Mesenchymal stem cell (in vitro differentiated cells and primary cell): ENCODE results near the gene CHST12.

Source experiments
- DNase-seq: peaks from one replicate; pipeline ENCODE4 v3.0.0-alpha.2; 2013
- H2AFZ ChIP-seq: one replicate; pipeline ENCODE4 v1.6.1; 2013; ENCODE audit warnings: low read depth, mild to moderate bottlenecking, control low read depth, inconsistent platforms, low read length, moderate library complexity
- H2AK5ac ChIP-seq: 2 replicates; pipeline ENCODE4 v1.6.1; 2013; ENCODE audit warnings: low read length, moderate library complexity, mild to moderate bottlenecking, inconsistent platforms; ENCODE audit not compliant: severe bottlenecking
- H2BK120ac ChIP-seq: one replicate; pipeline ENCODE4 v1.6.1; 2013; ENCODE audit warnings: low read depth, mild to moderate bottlenecking, inconsistent platforms, low read length, moderate library complexity
- H2BK12ac ChIP-seq, 2 experiments: one replicate each; pipeline ENCODE4 v1.6.1; 2013; ENCODE audit warnings: inconsistent platforms in 2 of 2, low read length in 2 of 2, mild to moderate bottlenecking in 2 of 2, moderate library complexity in 2 of 2, control low read depth in 1 of 2
- H2BK15ac ChIP-seq: one replicate; pipeline ENCODE4 v1.6.1; 2013; ENCODE audit warnings: mild to moderate bottlenecking, low read depth, inconsistent platforms; ENCODE audit not compliant: poor library complexity, severe bottlenecking
- H2BK5ac ChIP-seq: 2 replicates; pipeline ENCODE4 v1.6.1; 2013; ENCODE audit warnings: low read depth, mild to moderate bottlenecking, low read length, control low read depth, inconsistent platforms; ENCODE audit not compliant: poor library complexity, severe bottlenecking
- H3K14ac ChIP-seq, 2 experiments: one replicate each; pipeline ENCODE4 v1.6.1; 2013; ENCODE audit warnings: inconsistent platforms in 2 of 2, low read length in 2 of 2, control low read depth in 1 of 2, mild to moderate bottlenecking in 1 of 2, moderate library complexity in 1 of 2
- H3K18ac ChIP-seq, 2 experiments: one replicate each; pipeline ENCODE4 v1.6.1; 2013; ENCODE audit warnings: inconsistent platforms in 2 of 2, low read length in 2 of 2, control low read depth in 1 of 2, low read depth in 1 of 2, mild to moderate bottlenecking in 1 of 2
- H3K23ac ChIP-seq, 2 experiments: one replicate each; pipeline ENCODE4 v1.6.1; 2013; ENCODE audit warnings: inconsistent platforms in 2 of 2, low read length in 2 of 2, mild to moderate bottlenecking in 2 of 2, moderate library complexity in 2 of 2, control low read depth in 1 of 2
- H3K27ac ChIP-seq: 2 replicates; pipeline ENCODE4 v1.5.1; 2013; ENCODE audit warnings: mild to moderate bottlenecking, moderate library complexity, low read length, control low read depth, inconsistent platforms; ENCODE audit not compliant: poor library complexity, severe bottlenecking
- H3K27me3 ChIP-seq, 2 experiments: 2 replicates each; pipeline versions ENCODE4 v1.6.1 to v1.7.0; 2013; ENCODE audit warnings: low read length in 2 of 2, mild to moderate bottlenecking in 2 of 2, moderate library complexity in 2 of 2, control low read depth in 1 of 2, inconsistent platforms in 1 of 2; ENCODE audit not compliant: control insufficient read depth in 1 of 2, insufficient read depth in 1 of 2
- H3K36me3 ChIP-seq, 2 experiments: 2 replicates each; pipeline versions ENCODE4 v1.6.1 to v1.7.0; 2013; ENCODE audit warnings: low read length in 2 of 2, control low read depth in 1 of 2, inconsistent platforms in 1 of 2, low read depth in 1 of 2, mild to moderate bottlenecking in 1 of 2; ENCODE audit not compliant: insufficient read depth in 2 of 2, control insufficient read depth in 1 of 2
- H3K4ac ChIP-seq, 2 experiments: one replicate each; pipeline ENCODE4 v1.6.1; 2013; ENCODE audit warnings: inconsistent platforms in 2 of 2, low read length in 2 of 2, mild to moderate bottlenecking in 2 of 2, moderate library complexity in 2 of 2, control low read depth in 1 of 2, low read depth in 1 of 2
- H3K4me1 ChIP-seq: 2 replicates; pipeline ENCODE4 v1.6.1; 2013; ENCODE audit warnings: low read depth, low read length, control low read depth; ENCODE audit not compliant: control insufficient read depth, insufficient read depth
- H3K4me2 ChIP-seq: 2 replicates; pipeline ENCODE4 v1.6.1; 2013; ENCODE audit warnings: low read length, mild to moderate bottlenecking, inconsistent platforms; ENCODE audit not compliant: poor library complexity, severe bottlenecking
- H3K4me3 ChIP-seq, 2 experiments: 2 replicates each; pipeline versions ENCODE4 v1.5.1 to v1.7.0; 2013; ENCODE audit warnings: low read length in 2 of 2, mild to moderate bottlenecking in 2 of 2, control low read depth in 1 of 2, low read depth in 1 of 2; ENCODE audit not compliant: insufficient read depth in 1 of 2
- H3K79me1 ChIP-seq: replicated peaks from 2 replicates; pipeline ENCODE4 v1.6.1; 2013; ENCODE audit warnings: mild to moderate bottlenecking, control low read depth, low read length, inconsistent platforms; ENCODE audit not compliant: poor library complexity, severe bottlenecking
- H3K9ac ChIP-seq: 2 replicates; pipeline ENCODE4 v1.7.0; 2013; ENCODE audit warnings: mild to moderate bottlenecking, low read length, moderate library complexity
- H3K9me3 ChIP-seq: 2 replicates; pipeline ENCODE4 v1.7.0; 2013; ENCODE audit warnings: mild to moderate bottlenecking, low read length; ENCODE audit not compliant: control insufficient read depth
- H4K8ac ChIP-seq: one replicate; pipeline ENCODE4 v1.6.1; 2013; ENCODE audit warnings: inconsistent platforms, mild to moderate bottlenecking, low read length, moderate library complexity
- H4K91ac ChIP-seq: one replicate; pipeline ENCODE4 v1.6.1; 2013; ENCODE audit warnings: mild to moderate bottlenecking, low read length, inconsistent platforms
- WGBS: methylation state at CpG from one replicate; pipeline ENCODE4 v1.1.7; 2013; ENCODE audit warnings: mixed read lengths; 5-methylcytosine and 5-hydroxymethylcytosine counted together

Gene CHST12

GRCh38 chr7:2398506-2398905 is 4.9 kb upstream of the CHST12 start:
- H3K79me1 ChIP-seq = no peaks in the 10 kb centered on the region
- peak overlapping the region; percentile 0 to 23 for H2BK12ac ChIP-seq
- peak overlapping the region; percentile 61 for H4K91ac ChIP-seq
- no peak for DNase-seq
- H4K8ac ChIP-seq = no peak overlapping the region
- no peak overlapping the region for H2BK15ac ChIP-seq
- no peak overlapping the region for H2BK120ac ChIP-seq
- H3K9me3 ChIP-seq = no peaks in the 10 kb centered on the region
- no peak overlapping the region for H3K4me3 ChIP-seq
- no peak overlapping the region for H3K9ac ChIP-seq
- peaks cover 16% of the 10 kb centered on the region for H3K4me1 ChIP-seq
- no peak overlapping the region for H2AFZ ChIP-seq
- H3K14ac ChIP-seq = no peak overlapping the region
- WGBS = 80% methylated on average over 2 of the region's 4 CpGs
- no peak overlapping the region for H3K23ac ChIP-seq
- no peak overlapping the region for H2AK5ac ChIP-seq
- no peak overlapping the region for H3K4me2 ChIP-seq
- H3K27me3 ChIP-seq = no peaks in the 10 kb centered on the region
- H3K36me3 ChIP-seq = no peaks in the 10 kb centered on the region
- H3K4ac ChIP-seq = no peak overlapping the region
- H3K18ac ChIP-seq = peak overlapping the region; percentile 37 to 64
- H2BK5ac ChIP-seq = no peak overlapping the region
- H3K27ac ChIP-seq = no peak overlapping the region

GRCh38 chr7:2399848-2400587 is 3.4 kb upstream of the CHST12 start:
- H3K14ac ChIP-seq = no peak overlapping the region
- H4K91ac ChIP-seq = peak overlapping the region; percentile 90
- no peaks in the 10 kb centered on the region for H3K27me3 ChIP-seq
- peak overlapping the region in 1 of 2 experiments; percentile 6 for H3K4ac ChIP-seq
- WGBS = 14% methylated on average over 5 of the region's 6 CpGs
- peak overlapping the region; percentile 43 for H2BK120ac ChIP-seq
- no peak overlapping the region for H3K23ac ChIP-seq
- peak overlapping the region; percentile 93 for H4K8ac ChIP-seq
- no peaks in the 10 kb centered on the region for H3K36me3 ChIP-seq
- H3K4me3 ChIP-seq = peak overlapping the region in 1 of 2 experiments; percentile 53
- H2BK5ac ChIP-seq = peak overlapping the region; percentile 9
- peak overlapping the region; percentile 79 for H3K9ac ChIP-seq
- H3K18ac ChIP-seq = peak overlapping the region; percentile 83 to 87
- peak overlapping the region; percentile 74 for H2AFZ ChIP-seq
- H2AK5ac ChIP-seq = peak overlapping the region; percentile 16
- peak; percentile 93 for DNase-seq
- H2BK15ac ChIP-seq = peak overlapping the region; percentile 93
- peak overlapping the region; percentile 46 to 99 for H2BK12ac ChIP-seq
- no peaks in the 10 kb centered on the region for H3K9me3 ChIP-seq
- H3K4me2 ChIP-seq = peak overlapping the region; percentile 23
- peaks cover 10% of the 10 kb centered on the region for H3K79me1 ChIP-seq
- peaks cover 24% of the 10 kb centered on the region for H3K4me1 ChIP-seq
- H3K27ac ChIP-seq = peak overlapping the region; percentile 97

- 80% methylated on average over 6 of the region's 6 CpGs for whole genome bisulfite sequencing
- Histone ChIP-seq H3K27me3 (no peaks in the 10 kb centered on the region), H3K14ac (no peak overlapping the region), H3K4me2 (peak overlapping the region; percentile 76), H3K79me1 (peaks cover 25% of the 10 kb centered on the region), H2BK12ac (peak overlapping the region in 1 of 2 experiments; percentile 54), H3K4me3 (peak overlapping the region in 1 of 2 experiments; percentile 80), H2BK15ac (no peak overlapping the region), H2BK120ac (no peak overlapping the region), H4K8ac (peak overlapping the region; percentile 85), H3K9me3 (no peaks in the 10 kb centered on the region), H4K91ac (no peak overlapping the region), H3K4me1 (peaks cover 30% of the 10 kb centered on the region), H3K27ac (no peak overlapping the region), H3K18ac (peak overlapping the region; percentile 33 to 59), H3K4ac (peak overlapping the region in 1 of 2 experiments; percentile 21), H2AFZ (no peak overlapping the region), H3K36me3 (peaks cover 0 to 7% of the 10 kb centered on the region in 2 experiments), H2AK5ac (no peak overlapping the region), H2BK5ac (no peak overlapping the region), H3K23ac (no peak overlapping the region), H3K9ac (peak overlapping the region; percentile 77)
- DNase-seq = no peak
Measured at GRCh38 chr7:2402687-2403013, 761 bp upstream of the CHST12 start.

- Histone ChIP-seq H4K91ac (peak overlapping the region; percentile 90), H3K4me2 (peak overlapping the region; percentile 99), H3K27ac (no peak overlapping the region), H3K9ac (peak overlapping the region; percentile 86), H3K79me1 (peaks cover 33% of the 10 kb centered on the region), H2AK5ac (no peak overlapping the region), H2BK120ac (peak overlapping the region; percentile 85), H2BK12ac (peak overlapping the region in 1 of 2 experiments; percentile 61), H4K8ac (peak overlapping the region; percentile 64), H3K36me3 (peaks cover 0 to 7% of the 10 kb centered on the region in 2 experiments), H3K18ac (peak overlapping the region; percentile 63 to 83), H2BK5ac (no peak overlapping the region), H3K27me3 (no peaks in the 10 kb centered on the region), H3K4me3 (peak overlapping the region; percentile 90 to 97), H2AFZ (peak overlapping the region; percentile 70), H3K9me3 (no peaks in the 10 kb centered on the region), H3K4me1 (peaks cover 30% of the 10 kb centered on the region), H3K23ac (peak overlapping the region in 1 of 2 experiments; percentile 70), H3K4ac (peak overlapping the region; percentile 75 to 81), H2BK15ac (peak overlapping the region; percentile 94), H3K14ac (peak overlapping the region; percentile 36 to 76)
- DNase-seq = peak; percentile 64
- WGBS = 10% methylated on average over 64 of the region's 71 CpGs
Measured at GRCh38 chr7:2403718-2404648, 572 bp downstream of the CHST12 start.
